GM11168 (cell line): ENCODE results near the gene CLDND2.

Experiments used
- in situ Hi-C: fragments of 300-500 bp; cut with MboI; formaldehyde crosslinking; loops from one replicate; pipeline ENCODE4 v1.12.0; 2022; ENCODE audit warnings: low sequenced_read_pairs; ENCODE audit not compliant: unreplicated experiment

CLDND2 gene

GRCh38 chr19:51357952-51358351 lies 10.9 kb downstream of the CLDND2 start:
- in situ Hi-C loops, result no loop called here

- in situ Hi-C loops, result no loop called here
These were observed 12.5 kb downstream of the CLDND2 start for GRCh38 chr19:51356159-51356801.

- in situ Hi-C loops, result no loop called here
These were observed 14.1 kb downstream of the CLDND2 start for GRCh38 chr19:51354742-51355148.

- in situ Hi-C loops, result no loop called here
These were observed 14.6 kb downstream of the CLDND2 start for GRCh38 chr19:51354103-51354741.

- in situ Hi-C loops, result no loop called here
These were observed 15.9 kb downstream of the CLDND2 start for GRCh38 chr19:51352783-51353360.

- in situ Hi-C loops, result no loop called here
These were observed 17.4 kb downstream of the CLDND2 start for GRCh38 chr19:51351266-51351990.

GRCh38 chr19:51347209-51347928 lies 21.4 kb downstream of the CLDND2 start:
- in situ Hi-C loops, result no loop called here

GRCh38 chr19:51346742-51347141 lies 22.1 kb downstream of the CLDND2 start:
- in situ Hi-C loops, result no loop called here

GRCh38 chr19:51345076-51345620 lies 23.7 kb downstream of the CLDND2 start:
- in situ Hi-C loops, result no loop called here

- in situ Hi-C loops, result no loop called here
These were observed 25.9 kb downstream of the CLDND2 start for GRCh38 chr19:51342631-51343569.

GRCh38 chr19:51341976-51342580 lies 26.7 kb downstream of the CLDND2 start, which contains the start of gene VSIG10L:
Gene VSIG10L (minus strand): TSS chr19:51342139. CDS start chr19:51342124, 15 bp downstream.
- in situ Hi-C loops, result no loop called here

GRCh38 chr19:51341066-51341465 lies 27.7 kb downstream of the CLDND2 start:
- in situ Hi-C loops, result no loop called here

GRCh38 chr19:51339687-51340656 lies 28.8 kb downstream of the CLDND2 start:
- in situ Hi-C loops, result loop anchor here (10.0 kb wide), 1 partner anchor 325 kb away; no protein-coding TSS in a partner anchor

- in situ Hi-C loops, result loop anchor here (10.0 kb wide), 1 partner anchor 326 kb away; no protein-coding TSS in a partner anchor
These were observed 29.5 kb downstream of the CLDND2 start for GRCh38 chr19:51339313-51339686.

- in situ Hi-C loops, result loop anchor here (10.0 kb wide), 1 partner anchor 326 kb away; no protein-coding TSS in a partner anchor
These were observed 30.1 kb downstream of the CLDND2 start for GRCh38 chr19:51338563-51339312.

GRCh38 chr19:51337861-51338562 lies 30.8 kb downstream of the CLDND2 start:
- in situ Hi-C loops, result loop anchor here (10.0 kb wide), 1 partner anchor 327 kb away; no protein-coding TSS in a partner anchor
